Aorta (tissue), 5 donors: ENCODE results near the gene HSPA2. TPM values are rescaled to one million over a fixed set of nuclear protein-coding genes. Genes with fewer than 3 reads are reported as not detected.

Experiments used
- ATAC-seq: fragments of 200-7000 bp; cut with Tn5 transposase; one replicate; pipeline ENCODE4 v1.9.1; 2022; ENCODE audit warnings: moderate library complexity; ENCODE audit not compliant: low FRiP score
- DNase-seq, 2 donors: peaks; one replicate each; pipeline ENCODE4 v3.0.0-alpha.2; 2020
- H3K27ac ChIP-seq, 2 donors: one replicate each; pipeline ENCODE4 v1.5.1; 2013; ENCODE audit warnings: low read length in 2 of 2, mild to moderate bottlenecking in 2 of 2, moderate library complexity in 2 of 2, control low read depth in 1 of 2, inconsistent platforms in 1 of 2, low read depth in 1 of 2
- H3K27me3 ChIP-seq, 2 donors: one replicate each; pipeline ENCODE4 v1.6.1; 2013; ENCODE audit warnings: control low read depth in 1 of 2, low read length in 1 of 2, mild to moderate bottlenecking in 1 of 2, moderate library complexity in 1 of 2; ENCODE audit not compliant: insufficient read depth in 2 of 2, control insufficient read depth in 1 of 2
- H3K36me3 ChIP-seq, 2 donors: one replicate each; pipeline ENCODE4 v1.6.1; 2013; ENCODE audit warnings: control low read depth in 1 of 2, low read length in 1 of 2, mild to moderate bottlenecking in 1 of 2; ENCODE audit not compliant: insufficient read depth in 2 of 2, control insufficient read depth in 1 of 2
- H3K4me1 ChIP-seq, 2 donors: one replicate each; pipeline ENCODE4 v1.6.1; 2013; ENCODE audit warnings: low read length in 2 of 2, control low read depth in 1 of 2, mild to moderate bottlenecking in 1 of 2, moderate library complexity in 1 of 2; ENCODE audit not compliant: insufficient read depth in 2 of 2, control insufficient read depth in 1 of 2
- H3K4me3 ChIP-seq, 2 donors: one replicate each; pipeline ENCODE4 v1.5.1; 2013; ENCODE audit warnings: low read length in 2 of 2, control low read depth in 1 of 2, mild to moderate bottlenecking in 1 of 2
- H3K9me3 ChIP-seq: one replicate; pipeline ENCODE4 v1.6.1; 2013; ENCODE audit warnings: mild to moderate bottlenecking, low read length; ENCODE audit not compliant: control insufficient read depth
- WGBS, 2 donors: extraction: QIAGEN DNeasy Blood & Tissue Kit; methylation state at CpG; one replicate each; pipeline ENCODE4 v1.1.7; 2013; 5-methylcytosine and 5-hydroxymethylcytosine counted together
- intact Hi-C, 2 donors: fragments of 100-400 bp; cut with DNase I; formaldehyde crosslinking; loops; one replicate each; pipeline versions ENCODE4 v1.14.2 to v1.15.0; 2022
- polyA plus RNA-seq, 2 donors: library from polyadenylated mRNA; stranded (reverse); fragments of 200-250 nt; gene quantifications; one replicate each; pipeline ENCODE4 v1.2.3, GENCODE V29; 2013
- total RNA-seq, 2 donors: library from RNA; stranded (reverse); fragmentation: NEBNext Ultra II Directional; extraction: Animal tissue kit (Norgen Biotek cat#: 25700); gene quantifications; one replicate each; pipeline ENCODE4 v1.2.1, GENCODE V29; 2021
- donor health status: healthy with polysubstance abuse.
- donor health status: Bipolar disorder and iron deficiency.
- donor health status: DM: no; HTN: no; CAD: no.
- donor health status: DM: no; HTN: no; CAD: no.
- donor health status: DM: yes; HTN: yes; CAD: no.

Gene HSPA2
- total and polyA plus RNA-seq, 4 donors = 6.6 to 41.4 (median 23.0) TPM

DNA sequence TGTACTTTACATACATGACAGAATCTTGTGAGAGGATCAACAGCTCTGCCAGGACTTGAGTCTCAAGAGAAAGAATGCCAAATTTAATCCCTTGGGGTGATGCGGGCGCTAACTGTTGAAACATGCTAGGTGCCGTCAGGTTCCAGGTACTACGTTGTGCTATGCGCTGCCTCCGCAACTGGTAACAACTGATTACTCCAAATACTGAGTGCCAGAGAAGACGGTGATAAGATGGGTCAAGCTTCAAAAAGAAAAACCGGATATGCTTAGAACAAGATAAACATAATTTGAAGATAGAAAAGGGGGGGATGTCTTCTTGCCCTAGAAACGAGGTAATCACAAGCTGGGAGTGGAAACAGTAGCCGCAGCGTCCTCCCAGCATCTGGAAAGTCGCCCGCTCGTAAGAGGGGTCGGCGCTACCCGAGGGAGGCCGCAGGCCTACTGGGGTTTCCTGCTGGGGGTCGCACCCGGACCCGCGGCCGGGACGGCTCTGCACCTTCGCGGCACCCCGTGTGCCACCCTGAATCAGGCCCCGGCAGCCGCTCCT, 37.6 kb upstream of the HSPA2 start:
- Histone ChIP-seq H3K27ac (peak overlapping the region; percentile 89 to 94), H3K4me3 (peak overlapping the region; percentile 71 to 88), H3K4me1 (no peaks in the 10 kb centered on the region), H3K36me3 (no peaks in the 10 kb centered on the region), H3K27me3 (no peaks in the 10 kb centered on the region), H3K9me3 (no peaks in the 10 kb centered on the region)
- 1% methylated on average over 27 to 29 of the region's 29 CpGs for WGBS, 2 donors
- intact Hi-C loops = loop anchor here in 1 of 2 donors (5.0 kb wide), 1 partner anchor 116 kb away; the partner anchor contains the start of gene MTHFD1
- DNase-seq = no peak
- peak; percentile 0 for ATAC-seq

DNA sequence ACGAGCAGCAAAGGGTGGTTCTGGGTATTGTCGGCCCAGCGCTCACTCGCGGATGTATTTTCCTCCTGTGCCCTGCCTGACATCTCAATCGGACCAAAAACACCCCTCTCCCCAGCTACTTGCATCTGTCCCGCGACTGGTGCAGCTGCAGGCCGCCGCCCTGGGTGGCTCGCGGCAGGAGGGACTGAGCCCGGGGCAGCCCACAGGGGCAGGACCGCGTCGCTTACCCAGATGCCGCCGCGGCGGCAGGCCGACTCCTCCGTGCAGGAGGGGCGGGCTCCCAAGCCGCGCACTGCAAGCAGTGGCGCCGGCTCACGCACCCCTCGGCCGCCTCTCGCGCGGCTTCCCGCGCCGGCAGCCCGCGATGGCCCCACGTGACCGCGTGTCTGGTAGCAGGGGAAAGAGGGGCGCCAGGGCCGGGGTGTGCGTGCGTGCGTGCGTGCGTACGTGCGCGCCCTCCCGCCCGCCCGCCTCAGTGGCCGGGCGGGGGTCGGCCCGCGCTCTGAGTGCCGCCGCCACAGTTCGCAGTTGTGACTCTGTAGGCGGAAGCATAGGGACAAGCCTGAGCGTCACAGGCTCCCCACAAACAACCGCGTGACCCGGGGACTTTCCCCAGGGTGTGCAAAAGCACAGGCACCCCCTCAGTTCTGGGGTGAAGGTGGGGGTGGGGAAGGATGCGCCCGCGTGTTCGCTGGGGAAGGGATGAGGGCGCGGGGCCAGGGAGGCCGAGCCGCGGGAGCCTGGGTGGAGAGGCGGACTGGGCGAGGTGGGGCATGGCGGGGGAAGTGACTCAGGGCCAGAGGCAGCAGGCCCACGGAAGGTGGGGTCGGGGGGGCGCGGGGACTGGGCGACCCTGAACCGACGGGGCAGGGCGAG, 36.9 kb upstream of the HSPA2 start, which contains the start of gene ZBTB25:
Gene ZBTB25 (minus strand): TSS at position 405 of the 876 bp plus-strand sequence. CDS start 13,305 bp downstream, outside the sequence.
- no peaks in the 10 kb centered on the region for H3K4me1 ChIP-seq
- peak within 1 kb of the TSS; percentile 74 to 88 for H3K4me3 ChIP-seq
- H3K9me3 ChIP-seq = no peaks in the 10 kb centered on the region
- 0 to 1% methylated on average over 57 to 87 of the region's 87 CpGs for WGBS, 2 donors
- intact Hi-C loops = loop anchor here in 1 of 2 donors (2.0 to 5.0 kb wide), 2 partner anchors 37 to 116 kb away; partner anchors contain the start of genes HSPA2 and MTHFD1
- peak within 1 kb of the TSS; percentile 94 for H3K27ac ChIP-seq
- no peaks in the 10 kb centered on the region for H3K36me3 ChIP-seq
- ATAC-seq (peak; percentile 92), DNase-seq (peak; percentile 95)
- no peaks in the 10 kb centered on the region for H3K27me3 ChIP-seq

DNA sequence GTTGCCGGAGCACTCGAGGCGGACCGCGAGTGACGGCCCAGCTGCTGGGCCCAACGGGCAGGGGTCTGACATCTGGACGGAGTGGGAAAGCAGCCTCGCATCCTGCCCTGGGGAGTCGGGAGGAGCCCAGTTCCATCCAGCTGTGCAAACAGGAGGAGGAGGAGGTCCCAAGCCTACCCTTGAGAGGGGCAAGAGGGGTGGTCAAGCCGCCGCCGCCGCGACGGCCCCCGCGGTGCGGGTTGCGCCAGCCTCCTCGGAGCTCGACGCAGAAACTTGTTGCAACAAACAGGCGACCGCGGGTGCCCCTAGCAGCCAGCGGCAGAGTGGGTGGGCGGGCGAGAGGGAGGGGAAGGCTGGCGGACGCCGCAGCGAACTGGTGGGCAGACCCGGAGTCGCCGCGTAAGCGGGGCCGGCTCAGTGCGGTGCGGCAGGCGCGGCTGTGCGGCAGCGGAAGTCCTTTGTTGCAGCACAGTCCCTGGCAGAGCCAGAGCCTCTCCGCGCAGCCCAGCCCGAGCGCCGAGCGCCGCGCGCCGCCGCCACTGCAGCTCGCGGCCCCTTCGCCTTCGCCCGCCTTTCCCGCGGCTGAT, 36.1 kb upstream of the HSPA2 start, which contains the start of gene ZBTB1:
Gene ZBTB1 (plus strand): TSS at position 461 of the 587 bp plus-strand sequence. CDS start 16,735 bp downstream, outside the sequence.
- Histone ChIP-seq H3K36me3 (no peaks in the 10 kb centered on the region), H3K4me3 (peak within 1 kb of the TSS; percentile 74 to 88), H3K9me3 (no peaks in the 10 kb centered on the region), H3K27ac (peak within 1 kb of the TSS; percentile 58 to 94), H3K27me3 (no peaks in the 10 kb centered on the region), H3K4me1 (no peaks in the 10 kb centered on the region)
- 0% methylated on average over 46 to 63 of the region's 63 CpGs for WGBS, 2 donors
- DNase-seq (peak; percentile 92 to 95), ATAC-seq (peak; percentile 84)
- intact Hi-C loops = loop anchor here in 1 of 2 donors (2.0 to 5.0 kb wide), 2 partner anchors 36 to 117 kb away; partner anchors contain the start of genes HSPA2 and MTHFD1

DNA sequence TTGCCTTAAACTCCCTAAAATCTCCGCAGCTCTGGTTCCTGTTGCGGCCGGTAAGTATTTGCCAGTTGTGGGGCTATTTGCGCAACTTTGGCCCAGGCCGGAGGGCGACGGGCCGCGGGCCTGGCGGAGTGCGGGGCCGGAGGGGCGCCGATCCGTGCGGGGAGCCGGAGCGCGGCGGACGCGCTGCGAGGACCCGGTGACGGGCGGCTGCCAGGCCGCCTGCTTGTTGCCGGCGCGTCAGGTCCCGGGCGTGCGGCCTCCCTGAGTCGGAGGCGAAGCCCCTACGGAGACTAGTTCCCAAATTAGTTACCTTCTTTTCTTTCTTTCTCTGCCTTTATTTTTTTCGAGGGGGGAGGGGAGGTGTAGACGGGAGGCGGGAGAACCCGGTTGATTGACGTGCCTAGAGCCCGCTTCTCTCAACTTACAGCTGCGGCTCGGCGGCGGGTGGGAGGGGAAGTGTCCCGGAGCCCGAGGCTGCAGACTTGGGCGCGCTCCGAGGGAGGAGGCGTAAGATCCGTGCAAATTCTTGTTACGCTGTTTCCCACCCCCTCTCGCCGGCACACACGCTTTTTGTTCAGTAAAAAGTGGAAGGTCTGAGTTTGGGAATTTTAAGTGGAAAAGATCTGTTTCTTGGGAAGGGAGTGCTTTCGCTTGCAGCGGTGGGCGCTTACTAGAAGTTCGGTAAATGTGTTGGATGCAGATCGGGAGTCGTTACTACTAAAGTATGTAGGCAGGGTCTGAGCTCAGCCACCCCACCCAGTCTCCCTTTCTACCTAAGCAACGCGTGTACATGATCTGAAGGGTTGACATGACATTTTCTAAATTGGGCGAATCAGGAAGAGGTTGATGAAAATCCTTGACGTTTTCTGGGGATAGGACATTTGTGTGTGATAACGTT, 35.4 kb upstream of the HSPA2 start:
- Histone ChIP-seq H3K27me3 (no peaks in the 10 kb centered on the region), H3K4me3 (peak overlapping the region; percentile 74 to 88), H3K36me3 (no peaks in the 10 kb centered on the region), H3K9me3 (no peaks in the 10 kb centered on the region), H3K4me1 (no peaks in the 10 kb centered on the region), H3K27ac (peak overlapping the region; percentile 58 to 94)
- WGBS, 2 donors = 0% methylated on average over 68 of the region's 68 CpGs
- peak; percentile 95 for DNase-seq
- peak; percentile 76 for ATAC-seq
- intact Hi-C loops = loop anchor here (2.0 to 5.0 kb wide), 4 partner anchors 36 to 132 kb away; partner anchors contain the start of genes HSPA2 (in 2 of the 2) and MTHFD1 (in 1 of the 2)

DNA sequence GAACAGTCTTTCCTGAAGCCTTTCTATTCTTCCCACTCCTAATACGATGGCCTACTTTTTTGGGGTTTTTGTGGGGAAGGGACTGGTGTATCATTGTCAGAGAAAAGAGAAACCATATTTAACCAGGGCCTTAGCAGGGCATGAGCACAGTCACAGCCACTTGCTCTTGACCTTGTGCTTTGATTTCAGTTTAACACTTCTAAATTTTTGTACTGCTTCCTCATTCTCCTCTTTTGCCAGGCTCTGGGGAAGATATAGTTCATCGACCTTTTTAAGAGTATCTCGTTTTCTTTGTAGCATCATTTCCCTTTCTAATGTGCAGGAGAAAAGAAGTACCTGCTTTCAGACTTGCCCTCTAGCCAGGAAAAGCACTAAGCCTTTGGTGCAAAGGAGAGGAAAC, 33.8 kb upstream of the HSPA2 start:
- H3K36me3 ChIP-seq = no peaks in the 10 kb centered on the region
- 43 to 46% methylated on average over 3 of the region's 3 CpGs for WGBS, 2 donors
- H3K4me3 ChIP-seq = no peak overlapping the region
- peaks cover 2 to 4% of the 10 kb centered on the region in 2 donors for H3K4me1 ChIP-seq
- H3K27ac ChIP-seq = no peak overlapping the region
- DNase-seq (no peak), ATAC-seq (no peak)
- no peaks in the 10 kb centered on the region for H3K27me3 ChIP-seq
- intact Hi-C loops = loop anchor here (5.0 kb wide), 2 partner anchors 36 to 131 kb away; partner anchors contain the start of gene HSPA2 (in 1 of the 2)
- H3K9me3 ChIP-seq = no peaks in the 10 kb centered on the region

DNA sequence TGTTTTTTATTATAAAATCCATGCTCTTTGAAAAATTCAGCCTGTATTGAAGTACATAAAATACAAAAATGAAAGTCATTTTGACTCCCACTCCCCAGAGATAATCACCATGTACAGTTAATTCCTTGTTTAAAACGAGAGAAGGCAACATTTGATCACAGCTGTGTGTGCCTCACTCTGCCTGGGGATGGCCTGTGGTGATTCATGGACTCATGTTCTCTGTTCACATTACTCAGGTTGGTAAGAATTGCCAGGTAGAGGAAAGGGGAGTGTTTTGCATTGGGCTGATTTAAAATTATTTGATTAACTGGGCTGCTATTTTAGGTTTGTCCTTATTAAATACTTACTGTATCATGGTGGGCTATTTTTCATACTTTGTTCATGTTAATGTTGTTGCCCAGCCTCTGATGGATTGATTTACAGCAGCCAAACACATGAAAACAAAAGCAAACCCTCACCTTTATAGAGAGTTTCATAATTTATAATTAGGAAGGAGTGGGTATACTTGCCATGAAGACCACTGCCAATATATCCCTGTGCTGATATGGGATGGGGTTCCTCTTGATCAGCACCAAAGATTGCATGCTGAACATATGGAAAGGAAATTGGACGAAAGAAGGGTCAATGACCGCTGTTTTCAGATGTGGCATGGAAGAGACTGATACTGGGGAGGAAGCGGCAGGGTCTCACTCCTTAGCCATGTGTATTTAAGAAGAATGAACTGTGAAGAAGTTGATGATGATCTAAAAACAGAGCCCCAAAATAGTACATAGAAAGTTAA, 33.0 kb upstream of the HSPA2 start:
- Histone ChIP-seq H3K4me3 (no peak overlapping the region), H3K4me1 (peaks cover 2 to 4% of the 10 kb centered on the region in 2 donors), H3K27me3 (no peaks in the 10 kb centered on the region), H3K36me3 (no peaks in the 10 kb centered on the region), H3K9me3 (no peaks in the 10 kb centered on the region), H3K27ac (no peak overlapping the region)
- intact Hi-C loops = loop anchor here (5.0 kb wide), 2 partner anchors 35 to 130 kb away; partner anchors contain the start of gene HSPA2 (in 1 of the 2)
- no peak for ATAC-seq
- DNase-seq = no peak
- 74% methylated on average over 4 of the region's 4 CpGs for WGBS, 2 donors

DNA sequence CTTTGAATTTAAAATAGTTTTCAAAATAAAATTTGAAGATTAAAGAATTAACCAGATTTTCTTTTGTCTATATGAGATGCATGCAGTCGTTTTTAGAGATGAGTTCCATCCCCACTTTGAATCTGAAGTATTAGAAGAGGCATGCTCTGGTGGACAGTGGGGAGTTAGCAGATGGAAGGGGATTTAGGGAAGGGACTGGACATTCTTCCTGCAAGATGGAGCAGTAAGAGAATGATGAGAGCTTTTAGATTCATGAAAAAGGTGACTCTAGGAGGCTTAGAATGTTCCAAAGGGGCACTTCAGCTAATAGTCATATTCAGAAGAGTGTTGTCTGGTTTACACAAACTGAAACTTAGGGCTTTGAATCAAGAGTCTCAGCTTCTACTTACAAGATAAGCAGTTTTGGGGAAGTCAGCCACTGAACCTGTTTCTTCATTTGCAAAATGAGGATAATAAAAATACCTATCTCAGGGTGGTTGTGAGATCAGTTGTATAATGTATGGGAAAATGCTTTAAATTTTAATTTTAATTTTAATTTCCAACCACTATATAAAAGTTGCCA, 32.2 kb upstream of the HSPA2 start:
- DNase-seq (no peak), ATAC-seq (no peak)
- Histone ChIP-seq H3K36me3 (no peaks in the 10 kb centered on the region), H3K27me3 (no peaks in the 10 kb centered on the region), H3K4me3 (no peak overlapping the region), H3K4me1 (peaks cover 2 to 4% of the 10 kb centered on the region in 2 donors), H3K27ac (no peak overlapping the region), H3K9me3 (no peaks in the 10 kb centered on the region)
- intact Hi-C loops = loop anchor here (5.0 kb wide), 2 partner anchors 34 to 129 kb away; partner anchors contain the start of gene HSPA2 (in 1 of the 2)
- 43 to 50% methylated on average over 1 of the region's 1 CpG for WGBS, 2 donors
